GM23248 (cell line): ENCODE measurements around the gene SLIT3.

Experiments
- EZH2 ChIP-seq: fragments of 200-600 bp; sonication (generic); IDR thresholded peaks from 2 replicates; pipeline ENCODE4 v1.6.1; 2018; ENCODE audit warnings: antibody characterized with exemption, mild to moderate bottlenecking; ENCODE audit not compliant: insufficient read depth, poor library complexity, severe bottlenecking
- EZH2phosphoT487 ChIP-seq: fragments of 200-600 bp; sonication (generic); IDR thresholded peaks from 2 replicates; pipeline ENCODE4 v1.6.1; 2018; ENCODE audit warnings: antibody characterized with exemption, moderate library complexity, mild to moderate bottlenecking, low read depth; ENCODE audit not compliant: insufficient read depth

DNA sequence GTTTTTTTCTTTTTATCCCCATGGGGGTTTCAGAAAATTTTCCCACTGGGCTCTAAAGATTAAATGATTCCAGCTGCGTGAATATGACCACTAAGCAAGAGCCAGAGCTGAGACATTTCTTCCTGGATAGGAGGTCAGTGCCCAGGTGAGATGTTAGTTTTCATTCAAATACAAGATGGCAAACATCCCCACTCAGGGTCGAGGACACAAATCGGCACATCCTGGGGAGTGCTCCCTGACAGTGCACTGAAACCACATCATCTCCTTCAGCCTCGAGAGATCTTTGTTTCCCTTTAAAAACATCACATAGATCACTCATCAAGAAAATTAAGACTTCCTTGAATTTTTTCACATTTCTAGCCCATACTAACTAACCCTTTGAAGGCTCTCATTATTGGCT, 448.6 kb downstream of the SLIT3 start:
- no peak for TF ChIP-seq EZH2
- TF ChIP-seq EZH2phosphoT487: no peak
